ENCODE measurements around the gene POU2F2. TPM values are rescaled to one million over a fixed set of nuclear protein-coding genes. Genes with fewer than 3 reads are reported as not detected.

Gene POU2F2
- total and polyA plus RNA-seq, 9 of the 15 experiments (the other 6 are each of a cell fraction or from before 2014, with no cell fraction given): 0.03 to 0.68 (median 0.14) TPM

DNA sequence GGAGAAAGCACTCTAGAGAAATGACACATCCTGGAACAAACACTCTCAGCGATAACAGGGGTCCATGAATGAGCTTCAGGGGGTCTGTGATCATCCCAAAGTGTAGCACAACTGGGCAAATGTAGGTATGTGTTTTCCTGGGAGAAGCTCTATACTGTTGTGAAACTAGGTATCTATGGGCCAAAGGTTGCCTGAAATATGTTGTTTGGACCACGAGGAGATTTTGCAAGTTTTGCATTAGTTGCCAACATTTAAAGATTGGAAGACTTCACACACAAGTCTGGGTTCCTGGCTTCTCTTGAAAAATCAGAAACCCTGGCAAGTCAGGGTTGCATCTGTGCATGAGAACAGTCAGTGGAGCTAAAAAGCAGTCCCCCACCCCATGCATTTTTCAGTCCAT lies 26.7 kb upstream of the POU2F2 start:
- no peak for DNase-seq (ENCODE audit: extremely low read depth in 1 of 4, low spot score in 3 of 4)
- 0% methylated on average over 2 of the region's 2 CpGs for WGBS (ENCODE audit: insufficient coverage, low coverage, missing lambda C conversion rate)
- no peak for FAIRE-seq
- ATAC-seq: no peak
- Histone ChIP-seq H3K9me3 (replicated peaks; ENCODE audit: control insufficient read depth, insufficient read depth, low read depth, low read length) (no peaks in the 10 kb centered on the region), H3K36me3 (ENCODE audit: control insufficient read depth, insufficient read depth, low read length) (no peaks in the 10 kb centered on the region), H3K79me2 (ENCODE audit: control insufficient read depth, insufficient read depth, low read length) (no peaks in the 10 kb centered on the region), H3K27me3 (ENCODE audit: control insufficient read depth in 2 of 2, insufficient read depth in 2 of 2, low read length in 2 of 2) (peaks cover 37 to 73% of the 10 kb centered on the region in 2 experiments), H3K4me3 (no peak overlapping the region), H3K27ac (ENCODE audit: extremely low read depth, low read depth, low read length) (no peak overlapping the region), H2AFZ (ENCODE audit: low read depth, low read length) (no peak overlapping the region), H3K4me1 (replicated peaks in 1 of 2; ENCODE audit: control insufficient read depth in 2 of 2, insufficient read depth in 2 of 2, low read length in 2 of 2) (no peaks in the 10 kb centered on the region), H4K20me1 (replicated peaks; ENCODE audit: control insufficient read depth, insufficient read depth, low read length) (peaks cover 19% of the 10 kb centered on the region), H3K9ac (ENCODE audit: insufficient read depth in 1 of 2, low read depth in 2 of 2, low read length in 2 of 2) (no peak overlapping the region), H3K4me2 (ENCODE audit: insufficient read depth, low read length) (no peak overlapping the region), H3K9me1 (ENCODE audit: control insufficient read depth, insufficient read depth, low read length) (no peaks in the 10 kb centered on the region)
- ChIA-PET POLR2A (interaction anchor here (0.9 to 1.2 kb wide), 3 partner anchors 9 to 61 kb away, joined by 3 to 4 read pairs (median 3); no protein-coding TSS in a partner anchor), CTCF (ENCODE audit: low intra/inter-chr PET ratio) (no interaction called here)
- intact Hi-C loops (cut with micrococcal nuclease) (no loop called here), in situ Hi-C loops (cut with MboI) (no loop called here)
- no peak for TF ChIP-seq PPARD (CRISPR knock-in tag; IDR thresholded peaks at IDR 0.05)
- TF ChIP-seq PURB (CRISPR knock-in tag; IDR thresholded peaks at IDR 0.05; ENCODE audit: low read depth): no peak
- TF ChIP-seq, protein P1, sequence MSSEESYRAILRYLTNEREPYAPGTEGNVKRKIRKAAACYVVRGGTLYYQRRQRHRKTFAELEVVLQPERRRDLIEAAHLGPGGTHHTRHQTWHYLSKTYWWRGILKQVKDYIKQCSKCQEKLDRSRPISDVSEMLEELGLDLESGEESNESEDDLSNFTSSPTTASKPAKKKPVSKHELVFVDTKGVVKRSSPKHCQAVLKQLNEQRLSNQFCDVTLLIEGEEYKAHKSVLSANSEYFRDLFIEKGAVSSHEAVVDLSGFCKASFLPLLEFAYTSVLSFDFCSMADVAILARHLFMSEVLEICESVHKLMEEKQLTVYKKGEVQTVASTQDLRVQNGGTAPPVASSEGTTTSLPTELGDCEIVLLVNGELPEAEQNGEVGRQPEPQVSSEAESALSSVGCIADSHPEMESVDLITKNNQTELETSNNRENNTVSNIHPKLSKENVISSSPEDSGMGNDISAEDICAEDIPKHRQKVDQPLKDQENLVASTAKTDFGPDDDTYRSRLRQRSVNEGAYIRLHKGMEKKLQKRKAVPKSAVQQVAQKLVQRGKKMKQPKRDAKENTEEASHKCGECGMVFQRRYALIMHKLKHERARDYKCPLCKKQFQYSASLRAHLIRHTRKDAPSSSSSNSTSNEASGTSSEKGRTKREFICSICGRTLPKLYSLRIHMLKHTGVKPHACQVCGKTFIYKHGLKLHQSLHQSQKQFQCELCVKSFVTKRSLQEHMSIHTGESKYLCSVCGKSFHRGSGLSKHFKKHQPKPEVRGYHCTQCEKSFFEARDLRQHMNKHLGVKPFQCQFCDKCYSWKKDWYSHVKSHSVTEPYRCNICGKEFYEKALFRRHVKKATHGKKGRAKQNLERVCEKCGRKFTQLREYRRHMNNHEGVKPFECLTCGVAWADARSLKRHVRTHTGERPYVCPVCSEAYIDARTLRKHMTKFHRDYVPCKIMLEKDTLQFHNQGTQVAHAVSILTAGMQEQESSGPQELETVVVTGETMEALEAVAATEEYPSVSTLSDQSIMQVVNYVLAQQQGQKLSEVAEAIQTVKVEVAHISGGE (CRISPR knock-in tag; IDR thresholded peaks at IDR 0.05): no peak
- TF ChIP-seq MCM5 (IDR thresholded peaks at IDR 0.05; ENCODE audit: low read depth): no peak
- TF ChIP-seq NCOA6 (IDR thresholded peaks at IDR 0.05): no peak
- TF ChIP-seq ZNF311 (CRISPR knock-in tag; IDR thresholded peaks at IDR 0.05): no peak
- TF ChIP-seq BRF1 (IDR thresholded peaks at IDR 0.05; ENCODE audit: borderline replicate concordance, extremely low read depth, insufficient read length): no peak
- TF ChIP-seq, protein P2, sequence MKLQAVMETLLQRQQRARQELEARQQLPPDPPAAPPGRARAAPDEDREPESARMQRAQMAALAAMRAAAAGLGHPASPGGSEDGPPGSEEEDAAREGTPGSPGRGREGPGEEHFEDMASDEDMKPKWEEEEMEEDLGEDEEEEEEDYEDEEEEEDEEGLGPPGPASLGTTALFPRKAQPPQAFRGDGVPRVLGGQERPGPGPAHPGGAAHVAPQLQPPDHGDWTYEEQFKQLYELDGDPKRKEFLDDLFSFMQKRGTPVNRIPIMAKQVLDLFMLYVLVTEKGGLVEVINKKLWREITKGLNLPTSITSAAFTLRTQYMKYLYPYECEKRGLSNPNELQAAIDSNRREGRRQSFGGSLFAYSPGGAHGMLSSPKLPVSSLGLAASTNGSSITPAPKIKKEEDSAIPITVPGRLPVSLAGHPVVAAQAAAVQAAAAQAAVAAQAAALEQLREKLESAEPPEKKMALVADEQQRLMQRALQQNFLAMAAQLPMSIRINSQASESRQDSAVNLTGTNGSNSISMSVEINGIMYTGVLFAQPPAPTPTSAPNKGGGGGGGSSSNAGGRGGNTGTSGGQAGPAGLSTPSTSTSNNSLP (IDR thresholded peaks at IDR 0.05; ENCODE audit: borderline replicate concordance, low read depth, low read length): no peak
- no peak for TF ChIP-seq MCM2 (IDR thresholded peaks at IDR 0.05; ENCODE audit: low read depth)
- TF ChIP-seq DIDO1 (tag; IDR thresholded peaks at IDR 0.05; ENCODE audit: low read depth): no peak
- TF ChIP-seq ZBTB17 (CRISPR knock-in tag; IDR thresholded peaks at IDR 0.05): no peak
- TF ChIP-seq FOXK1 (CRISPR knock-in tag; IDR thresholded peaks at IDR 0.05; ENCODE audit: borderline replicate concordance): no peak
- TF ChIP-seq STAT5B (CRISPR knock-in tag; IDR thresholded peaks at IDR 0.05): no peak
- TF ChIP-seq MTA2 (IDR thresholded peaks at IDR 0.05; ENCODE audit: low read depth): no peak
- no TSS peak for BruUV-seq (replicated peaks)

All from K562 (cell line).